Smooth muscle cell (in vitro differentiated cells): ENCODE data around the gene SIGLEC6. TPM values are rescaled to one million over a fixed set of nuclear protein-coding genes. Genes with fewer than 3 reads are reported as not detected.

ENCODE experiments used
- DNase-seq: peaks from one replicate; lab custom pipeline; 2025; ENCODE audit not compliant: unreplicated experiment; lab: John Stamatoyannopoulos, UW
- H2AFZ ChIP-seq: fragments of 200-600 bp; sonication (generic); 2 replicates; pipeline ENCODE4 v1.6.0; 2016; ENCODE audit warnings: antibody characterized with exemption, low read depth, mild to moderate bottlenecking
- H3F3A ChIP-seq: fragments of 200-600 bp; sonication (generic); 2 replicates; pipeline ENCODE4 v1.6.0; 2017; ENCODE audit warnings: antibody characterized with exemption, low read depth
- H3K27ac ChIP-seq: fragments of 200-600 bp; sonication (generic); 2 replicates; pipeline ENCODE4 v1.5.1; 2016; ENCODE audit warnings: low read depth, mild to moderate bottlenecking
- H3K27me3 ChIP-seq: fragments of 200-600 bp; sonication (generic); 2 replicates; pipeline ENCODE4 v1.6.1; 2016; ENCODE audit warnings: low read depth, mild to moderate bottlenecking
- H3K36me3 ChIP-seq: fragments of 200-600 bp; sonication (generic); 2 replicates; pipeline ENCODE4 v1.5.1; 2016; ENCODE audit warnings: low read depth
- H3K4me1 ChIP-seq: fragments of 200-600 bp; sonication (generic); 2 replicates; pipeline ENCODE4 v1.5.1; 2016; ENCODE audit warnings: low read depth
- H3K4me2 ChIP-seq: fragments of 200-600 bp; sonication (generic); 2 replicates; pipeline ENCODE4 v1.6.0; 2016; ENCODE audit warnings: mild to moderate bottlenecking
- H3K4me3 ChIP-seq: fragments of 200-600 bp; sonication (generic); 2 replicates; pipeline ENCODE4 v1.5.1; 2016; ENCODE audit warnings: mild to moderate bottlenecking
- H3K79me2 ChIP-seq: fragments of 200-600 bp; sonication (generic); 2 replicates; pipeline ENCODE4 v1.6.0; 2016; ENCODE audit warnings: low read depth, mild to moderate bottlenecking
- H3K9ac ChIP-seq: fragments of 200-600 bp; sonication (generic); 2 replicates; pipeline ENCODE4 v1.6.0; 2016; ENCODE audit warnings: low read depth
- H3K9me3 ChIP-seq: fragments of 200-600 bp; sonication (generic); replicated peaks from 2 replicates; pipeline ENCODE4 v1.5.1; 2016; ENCODE audit warnings: low read depth
- H4K20me1 ChIP-seq: fragments of 200-600 bp; sonication (generic); 2 replicates; pipeline ENCODE4 v1.6.0; 2016; ENCODE audit warnings: low read depth
- WGBS: methylation state at CpG from one replicate; pipeline ENCODE4 v1.1.7; 2016; ENCODE audit warnings: low lambda C conversion rate; 5-methylcytosine and 5-hydroxymethylcytosine counted together
- polyA plus RNA-seq: library from polyadenylated mRNA; unstranded; fragments of >200 nt; fragmentation: Nextera tagmentation; extraction: Ambion mirVana; gene quantifications from 2 replicates; pipeline ENCODE4 v1.2.1, GENCODE V29; 2016
- total RNA-seq: library from RNA; depleted of rRNA; stranded (reverse); fragments of >200 nt; gene quantifications from 2 replicates; pipeline ENCODE4 v1.2.3, GENCODE V29; 2014
- TF ChIP-seq, protein P1 (sequence below): fragments of 200-600 bp; sonication (generic); IDR thresholded peaks from 2 replicates; pipeline ENCODE4 v1.5.1; 2017; ENCODE audit warnings: borderline replicate concordance, mild to moderate bottlenecking, antibody characterized with exemption; ENCODE audit not compliant: insufficient read depth, poor library complexity, severe bottlenecking

The SIGLEC6 gene
- total and polyA plus RNA-seq, 2 experiments from 2014 or later, result 2.0 TPM; not detected in 1

DNA sequence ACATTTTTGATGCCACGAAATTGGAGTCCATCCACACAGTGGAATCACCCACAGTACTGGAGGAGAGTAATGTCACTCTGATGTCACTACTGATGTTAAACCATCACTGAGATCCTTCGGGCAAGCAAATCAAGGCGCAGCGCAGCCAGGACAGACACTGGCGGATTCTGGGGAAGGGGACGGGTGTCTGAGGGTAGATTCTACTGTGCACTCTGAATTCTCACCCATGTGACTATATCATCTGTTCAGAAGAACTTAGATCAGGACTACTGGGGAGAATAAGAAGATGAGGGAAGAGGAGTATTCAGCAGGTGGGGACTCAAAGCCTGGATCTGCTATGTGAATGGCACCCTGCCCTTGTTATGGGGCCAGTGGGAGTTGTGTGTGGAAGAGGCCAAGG lies 12.6 kb upstream of the SIGLEC6 start:
- no peak overlapping the region for H3K4me2 ChIP-seq
- H3K27me3 ChIP-seq, result no peaks in the 10 kb centered on the region
- TF ChIP-seq, protein P1, sequence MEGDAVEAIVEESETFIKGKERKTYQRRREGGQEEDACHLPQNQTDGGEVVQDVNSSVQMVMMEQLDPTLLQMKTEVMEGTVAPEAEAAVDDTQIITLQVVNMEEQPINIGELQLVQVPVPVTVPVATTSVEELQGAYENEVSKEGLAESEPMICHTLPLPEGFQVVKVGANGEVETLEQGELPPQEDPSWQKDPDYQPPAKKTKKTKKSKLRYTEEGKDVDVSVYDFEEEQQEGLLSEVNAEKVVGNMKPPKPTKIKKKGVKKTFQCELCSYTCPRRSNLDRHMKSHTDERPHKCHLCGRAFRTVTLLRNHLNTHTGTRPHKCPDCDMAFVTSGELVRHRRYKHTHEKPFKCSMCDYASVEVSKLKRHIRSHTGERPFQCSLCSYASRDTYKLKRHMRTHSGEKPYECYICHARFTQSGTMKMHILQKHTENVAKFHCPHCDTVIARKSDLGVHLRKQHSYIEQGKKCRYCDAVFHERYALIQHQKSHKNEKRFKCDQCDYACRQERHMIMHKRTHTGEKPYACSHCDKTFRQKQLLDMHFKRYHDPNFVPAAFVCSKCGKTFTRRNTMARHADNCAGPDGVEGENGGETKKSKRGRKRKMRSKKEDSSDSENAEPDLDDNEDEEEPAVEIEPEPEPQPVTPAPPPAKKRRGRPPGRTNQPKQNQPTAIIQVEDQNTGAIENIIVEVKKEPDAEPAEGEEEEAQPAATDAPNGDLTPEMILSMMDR, result no peak
- no peak overlapping the region for H2AFZ ChIP-seq
- H3K79me2 ChIP-seq, result no peaks in the 10 kb centered on the region
- no peaks in the 10 kb centered on the region for H3F3A ChIP-seq
- H3K27ac ChIP-seq, result no peak overlapping the region
- H3K36me3 ChIP-seq, result no peaks in the 10 kb centered on the region
- 71% methylated on average over 6 of the region's 6 CpGs for WGBS
- no peaks in the 10 kb centered on the region for H3K9me3 ChIP-seq
- no peaks in the 10 kb centered on the region for H3K4me1 ChIP-seq
- no peak for DNase-seq
- H3K9ac ChIP-seq, result no peak overlapping the region
- no peaks in the 10 kb centered on the region for H4K20me1 ChIP-seq
- H3K4me3 ChIP-seq, result no peak overlapping the region

DNA sequence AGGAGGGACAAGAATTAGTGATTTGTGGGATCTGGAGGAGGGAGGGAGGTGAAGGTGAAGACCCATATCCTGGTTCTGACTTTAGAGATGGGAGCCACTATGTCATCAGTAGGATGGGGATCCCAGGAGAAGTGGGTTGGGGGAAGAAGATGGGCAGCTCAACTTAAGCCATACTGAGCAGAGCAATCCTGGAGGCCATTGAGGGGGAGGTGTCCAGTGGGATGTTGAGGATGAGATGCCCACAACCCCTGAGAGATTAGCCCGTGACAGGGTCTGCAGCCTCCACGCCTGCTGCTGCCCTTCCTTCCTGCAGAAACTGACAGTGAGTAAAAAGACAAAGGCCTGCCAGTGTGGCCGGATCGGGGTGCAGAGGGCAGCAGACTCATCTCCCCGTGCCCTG lies 11.2 kb upstream of the SIGLEC6 start:
- no peaks in the 10 kb centered on the region for H3K36me3 ChIP-seq
- H3K79me2 ChIP-seq, result no peaks in the 10 kb centered on the region
- TF ChIP-seq, protein P1, result no peak
- H4K20me1 ChIP-seq, result no peaks in the 10 kb centered on the region
- H3K27ac ChIP-seq, result no peak overlapping the region
- no peaks in the 10 kb centered on the region for H3F3A ChIP-seq
- no peak overlapping the region for H3K4me3 ChIP-seq
- no peaks in the 10 kb centered on the region for H3K27me3 ChIP-seq
- no peak overlapping the region for H2AFZ ChIP-seq
- WGBS, result 69% methylated on average over 5 of the region's 5 CpGs
- no peaks in the 10 kb centered on the region for H3K4me1 ChIP-seq
- H3K4me2 ChIP-seq, result no peak overlapping the region
- no peaks in the 10 kb centered on the region for H3K9me3 ChIP-seq
- no peak for DNase-seq
- H3K9ac ChIP-seq, result no peak overlapping the region

DNA sequence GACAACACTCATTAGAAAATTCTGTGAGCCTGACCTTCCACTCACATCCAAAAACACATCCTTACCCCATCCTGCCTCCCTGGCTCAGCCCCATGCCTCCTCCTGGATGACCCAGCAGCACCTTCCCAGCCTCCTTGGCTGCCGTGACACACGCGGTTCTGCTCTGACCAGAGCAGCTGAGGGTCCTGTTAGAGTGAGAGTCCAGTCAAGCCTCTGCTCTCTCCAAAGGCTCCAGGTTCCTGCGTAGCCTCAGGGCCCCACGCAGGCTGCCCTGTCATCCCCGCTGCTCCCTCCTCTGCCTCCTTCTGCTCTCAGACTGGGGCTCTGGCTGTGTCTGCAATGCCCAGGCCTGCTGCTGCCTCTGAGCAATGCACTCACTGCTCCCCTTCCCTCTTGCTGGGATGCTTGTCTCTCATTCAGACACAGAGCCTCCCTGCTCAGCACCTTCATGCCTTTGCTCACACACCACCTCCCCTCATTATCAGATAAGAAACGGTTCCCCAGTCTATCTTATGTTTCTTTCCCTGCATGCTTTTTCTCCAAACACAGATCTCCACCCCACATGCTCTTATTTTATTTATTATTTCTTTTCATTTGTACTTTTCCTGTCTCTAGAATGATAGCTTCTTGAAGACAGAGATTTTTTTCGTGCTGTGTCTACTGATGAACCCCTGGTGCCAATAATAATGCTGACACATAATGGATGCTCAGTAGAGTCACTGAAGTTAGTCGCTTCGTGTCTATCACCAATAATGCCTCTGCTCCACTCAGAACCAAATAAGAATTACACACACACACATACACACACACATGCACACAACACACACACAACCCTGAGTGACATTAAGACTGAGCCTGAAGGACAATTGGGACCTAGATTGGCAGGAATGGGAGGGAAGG lies 10.2 kb upstream of the SIGLEC6 start:
- Histone ChIP-seq H3K9me3 (no peaks in the 10 kb centered on the region), H3K27me3 (no peaks in the 10 kb centered on the region), H3K27ac (no peak overlapping the region), H3K79me2 (no peaks in the 10 kb centered on the region), H3K36me3 (no peaks in the 10 kb centered on the region), H3K9ac (no peak overlapping the region), H3K4me1 (no peaks in the 10 kb centered on the region), H4K20me1 (no peaks in the 10 kb centered on the region), H2AFZ (no peak overlapping the region), H3F3A (no peaks in the 10 kb centered on the region), H3K4me3 (no peak overlapping the region), H3K4me2 (no peak overlapping the region)
- WGBS, result 67% methylated on average over 10 of the region's 10 CpGs
- no peak for DNase-seq
- TF ChIP-seq, protein P1, result no peak
